Muscle layer of colon (tissue), 2 donors: Measurements from ENCODE around the gene SPTAN1.

Experiments
- H3K27ac ChIP-seq: one replicate; pipeline ENCODE4 v1.7.0; 2013; ENCODE audit warnings: low read depth, mild to moderate bottlenecking, low read length, moderate library complexity
- H3K27me3 ChIP-seq, 2 donors: one replicate each; pipeline ENCODE4 v1.7.0; 2013; ENCODE audit warnings: low read length in 2 of 2, mild to moderate bottlenecking in 2 of 2; ENCODE audit not compliant: insufficient read depth in 2 of 2, control insufficient read depth in 1 of 2
- H3K36me3 ChIP-seq: one replicate; pipeline ENCODE4 v1.7.0; 2013; ENCODE audit warnings: mild to moderate bottlenecking, low read length; ENCODE audit not compliant: insufficient read depth
- H3K4me1 ChIP-seq: one replicate; pipeline ENCODE4 v1.7.0; 2013; ENCODE audit warnings: mild to moderate bottlenecking, low read length; ENCODE audit not compliant: insufficient read depth
- H3K4me3 ChIP-seq, 2 donors: one replicate each; pipeline ENCODE4 v1.7.0; 2013; ENCODE audit warnings: low read length in 2 of 2, low read depth in 1 of 2, mild to moderate bottlenecking in 1 of 2, moderate library complexity in 1 of 2
- H3K9ac ChIP-seq: one replicate; pipeline ENCODE4 v1.7.0; 2013; ENCODE audit warnings: low read length
- H3K9me3 ChIP-seq: one replicate; pipeline ENCODE4 v1.7.0; 2013; ENCODE audit warnings: mild to moderate bottlenecking, low read length
- donor health status: abdominal sarcoma.
- donor health status: Adenocarcinoma of cecum.

SPTAN1 gene

DNA sequence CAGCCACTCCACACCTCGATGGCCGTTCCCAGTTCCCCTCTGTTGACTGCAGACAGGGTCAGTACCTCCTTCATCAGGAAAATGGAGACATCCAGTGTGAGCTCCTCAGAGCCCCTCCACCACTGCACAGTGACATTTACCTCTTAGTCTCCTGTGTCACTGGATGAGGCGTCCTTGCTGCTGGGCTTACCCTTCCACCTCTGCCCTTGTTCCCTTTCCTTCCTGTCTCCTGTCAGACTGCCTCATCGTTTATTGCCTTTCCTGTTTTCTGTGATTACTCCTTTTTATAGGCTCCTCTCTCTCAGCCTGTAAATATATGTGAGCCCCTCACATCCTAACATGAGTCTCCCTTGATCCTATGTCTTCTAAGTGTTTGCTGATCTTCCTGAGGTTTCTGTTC is 23.2 kb upstream of the SPTAN1 start:
- Histone ChIP-seq H3K9me3 (no peaks in the 10 kb centered on the region), H3K9ac (no peak overlapping the region), H3K27me3 (no peaks in the 10 kb centered on the region), H3K4me3 (no peak overlapping the region), H3K4me1 (no peaks in the 10 kb centered on the region), H3K27ac (no peak overlapping the region), H3K36me3 (peaks cover 64% of the 10 kb centered on the region)

DNA sequence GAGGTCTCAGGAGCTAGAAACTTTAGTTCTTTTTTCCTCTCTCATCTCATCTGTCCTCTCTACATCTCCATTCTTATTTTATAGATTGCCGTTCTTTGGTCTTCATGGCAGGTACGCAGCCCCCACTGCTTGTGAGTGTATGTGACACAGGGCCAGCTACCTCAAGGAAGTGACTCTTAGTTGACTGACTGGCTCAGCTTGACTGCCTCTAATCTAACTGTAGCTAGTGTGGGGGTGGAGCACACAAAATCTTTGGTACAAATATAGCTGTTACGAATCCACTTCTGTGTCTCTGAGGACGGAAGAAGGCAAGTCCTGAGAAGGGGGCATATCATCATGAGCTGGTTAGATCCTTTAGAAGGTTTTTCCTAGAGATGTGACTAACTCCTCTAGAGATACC is 19.8 kb upstream of the SPTAN1 start:
- no peaks in the 10 kb centered on the region for H3K27me3 ChIP-seq
- peaks cover 58% of the 10 kb centered on the region for H3K36me3 ChIP-seq
- H3K4me3 ChIP-seq: no peak overlapping the region
- no peaks in the 10 kb centered on the region for H3K9me3 ChIP-seq
- no peak overlapping the region for H3K27ac ChIP-seq
- no peaks in the 10 kb centered on the region for H3K4me1 ChIP-seq
- H3K9ac ChIP-seq: no peak overlapping the region

DNA sequence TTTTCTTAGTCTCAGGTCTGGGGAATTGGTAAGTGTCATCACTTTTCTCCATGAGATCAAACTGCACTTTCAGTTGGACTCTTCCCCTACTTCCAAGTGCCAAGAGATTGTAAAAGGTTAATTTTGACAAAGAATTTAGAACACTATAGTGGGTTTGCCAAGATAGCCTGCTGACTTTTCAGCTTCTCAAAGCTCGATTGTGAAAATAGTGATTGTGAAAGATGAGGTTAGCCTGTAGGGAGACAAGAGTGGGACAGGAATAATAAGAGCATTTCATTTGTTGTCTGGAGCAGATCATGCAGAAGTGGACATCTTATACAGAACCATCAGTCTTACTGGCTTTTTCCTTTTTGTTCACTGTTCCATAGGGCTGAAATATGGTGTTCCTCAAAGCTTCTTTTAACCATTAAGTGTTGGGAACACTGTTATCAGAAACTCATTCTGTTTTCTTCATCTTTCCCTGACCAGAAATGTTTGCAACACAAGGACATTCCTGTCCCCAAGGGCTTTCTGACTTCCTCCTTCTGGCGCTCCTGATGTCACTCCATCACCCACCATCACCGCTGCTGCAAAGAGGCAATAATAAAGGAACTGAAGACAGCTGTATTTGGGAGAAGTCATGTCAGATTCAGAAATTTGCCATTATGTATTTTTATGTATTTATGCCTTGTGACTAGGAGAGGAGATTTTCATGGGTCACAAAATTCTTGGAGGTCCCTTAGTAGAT is 11.6 kb upstream of the SPTAN1 start:
- Histone ChIP-seq H3K4me3 (no peak overlapping the region), H3K4me1 (no peaks in the 10 kb centered on the region), H3K9me3 (no peaks in the 10 kb centered on the region), H3K9ac (no peak overlapping the region), H3K36me3 (peaks cover 65% of the 10 kb centered on the region), H3K27ac (no peak overlapping the region), H3K27me3 (no peaks in the 10 kb centered on the region)

- Histone ChIP-seq H3K9ac (no peak overlapping the region), H3K9me3 (no peaks in the 10 kb centered on the region), H3K4me3 (no peak overlapping the region), H3K4me1 (peaks cover 28% of the 10 kb centered on the region), H3K27ac (no peak overlapping the region), H3K27me3 (no peaks in the 10 kb centered on the region), H3K36me3 (peaks cover 11% of the 10 kb centered on the region)
Measured at GRCh38 chr9:128546504-128546903, 5.9 kb upstream of the SPTAN1 start.

DNA sequence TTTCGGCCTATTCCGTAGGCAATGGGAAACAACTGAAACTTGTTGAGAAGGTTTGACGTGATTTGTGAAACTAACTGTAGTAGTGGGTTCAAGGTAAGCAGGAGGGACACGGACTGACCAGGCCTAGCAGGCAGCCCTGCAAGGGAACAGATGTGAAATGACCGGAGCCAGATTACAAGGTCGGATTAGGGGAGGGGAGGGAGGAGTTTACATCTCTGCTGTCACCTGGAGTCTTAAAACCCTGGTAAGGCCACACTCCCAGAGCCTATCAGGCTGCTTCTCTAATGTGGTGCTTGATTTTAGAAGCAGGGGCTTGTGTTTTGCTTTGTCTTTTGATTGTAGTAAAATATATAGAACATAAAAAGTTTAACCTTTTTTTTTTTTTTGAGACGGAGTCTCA is 3.5 kb upstream of the SPTAN1 start:
- Histone ChIP-seq H3K36me3 (no peaks in the 10 kb centered on the region), H3K4me1 (peaks cover 34% of the 10 kb centered on the region), H3K4me3 (no peak overlapping the region), H3K27me3 (no peaks in the 10 kb centered on the region), H3K9me3 (no peaks in the 10 kb centered on the region), H3K27ac (peak overlapping the region; percentile 35), H3K9ac (no peak overlapping the region)

DNA sequence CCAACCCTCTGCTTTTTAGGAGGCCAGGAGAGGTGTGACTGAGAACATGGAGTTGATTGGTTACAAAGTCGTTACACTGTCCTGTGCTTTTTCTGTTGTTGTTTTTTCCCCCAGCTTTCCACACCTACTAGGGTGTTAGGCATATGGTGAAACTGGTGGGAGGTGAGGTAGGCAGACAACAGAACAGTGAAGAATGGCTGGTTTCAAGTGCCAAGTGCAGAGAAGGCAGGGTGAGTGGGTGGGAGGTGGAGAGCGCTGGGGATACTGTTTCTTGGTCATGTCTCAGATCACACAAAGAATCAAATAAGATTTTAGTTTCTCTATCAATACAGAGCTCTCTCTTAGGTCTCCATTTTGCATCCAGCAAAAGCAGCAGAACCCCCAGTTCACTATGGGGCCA is 2.2 kb upstream of the SPTAN1 start:
- Histone ChIP-seq H3K4me1 (peaks cover 48% of the 10 kb centered on the region), H3K9ac (peak overlapping the region; percentile 13)

GRCh38 chr9:128550770-128551656 is 1.4 kb upstream of the SPTAN1 start:
- Histone ChIP-seq H3K9me3 (no peaks in the 10 kb centered on the region), H3K27ac (peak overlapping the region; percentile 97), H3K4me1 (peaks cover 51% of the 10 kb centered on the region), H3K36me3 (no peaks in the 10 kb centered on the region), H3K9ac (peak overlapping the region; percentile 78), H3K4me3 (peak overlapping the region in 1 of 2 donors; percentile 67), H3K27me3 (no peaks in the 10 kb centered on the region)

More for the DNA sequence above, 2.2 kb upstream of the SPTAN1 start:
- Histone ChIP-seq H3K36me3 (no peaks in the 10 kb centered on the region), H3K9me3 (no peaks in the 10 kb centered on the region), H3K27me3 (no peaks in the 10 kb centered on the region), H3K27ac (peak overlapping the region; percentile 97), H3K4me3 (no peak overlapping the region)

DNA sequence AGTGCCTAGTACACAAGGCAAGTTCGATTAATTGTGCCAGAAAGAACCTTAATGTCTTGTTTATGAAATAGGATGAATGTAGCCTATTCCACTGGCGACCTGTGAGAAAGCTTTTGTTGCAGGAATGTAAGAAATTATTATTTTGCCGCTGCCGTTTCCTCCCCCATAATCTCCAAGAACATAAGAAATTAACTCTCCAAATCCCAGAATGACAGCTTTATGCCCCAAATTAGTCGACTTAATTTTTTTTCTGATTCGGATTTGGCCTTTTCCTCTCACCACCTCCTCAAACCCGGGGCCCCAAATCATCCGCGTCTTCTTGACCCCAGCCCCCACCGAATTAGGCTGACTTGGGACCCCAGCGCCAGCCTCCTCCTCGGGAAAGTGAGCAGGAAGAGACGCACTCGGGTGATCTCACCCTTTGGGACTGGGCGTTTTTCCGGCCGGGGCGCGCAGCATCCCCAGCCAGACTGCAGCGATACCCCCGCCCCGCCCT is 682 bp upstream of the SPTAN1 start:
- Histone ChIP-seq H3K4me1 (peaks cover 56% of the 10 kb centered on the region), H3K9ac (peak overlapping the region; percentile 78), H3K27ac (peak overlapping the region; percentile 97), H3K9me3 (no peaks in the 10 kb centered on the region), H3K4me3 (peak overlapping the region; percentile 67 to 75), H3K27me3 (no peaks in the 10 kb centered on the region), H3K36me3 (no peaks in the 10 kb centered on the region)

- H3K27me3 ChIP-seq: no peaks in the 10 kb centered on the region
- H3K4me1 ChIP-seq: peaks cover 64% of the 10 kb centered on the region
Measured at GRCh38 chr9:128552744-128553440, 505 bp downstream of the SPTAN1 start.

GRCh38 chr9:128553728-128554127 is 1.3 kb downstream of the SPTAN1 start:
- Histone ChIP-seq H3K27me3 (no peaks in the 10 kb centered on the region), H3K9me3 (no peaks in the 10 kb centered on the region), H3K4me1 (peaks cover 70% of the 10 kb centered on the region), H3K9ac (peak overlapping the region; percentile 85), H3K36me3 (no peaks in the 10 kb centered on the region), H3K27ac (peak overlapping the region; percentile 77), H3K4me3 (peak overlapping the region in 1 of 2 donors; percentile 77)

More at GRCh38 chr9:128552744-128553440, 505 bp downstream of the SPTAN1 start:
- Histone ChIP-seq H3K27ac (peak overlapping the region; percentile 77), H3K9ac (peak overlapping the region; percentile 85), H3K36me3 (no peaks in the 10 kb centered on the region), H3K4me3 (peak overlapping the region; percentile 77 to 97), H3K9me3 (no peaks in the 10 kb centered on the region)
